GM19023 (cell line): ENCODE results near the gene SLC24A5.

Experiments used
- ATAC-seq: cut with Tn5 transposase; IDR thresholded peaks from one replicate; pipeline ENCODE4 v1.9.1; 2021; ENCODE audit warnings: mild to moderate bottlenecking, moderate library complexity; ENCODE audit not compliant: unreplicated experiment

SLC24A5 gene

GRCh38 chr15:48185529-48185928 is 64.7 kb downstream of the SLC24A5 start:
- no peak for ATAC-seq

GRCh38 chr15:48186271-48186670 is 65.5 kb downstream of the SLC24A5 start:
- ATAC-seq = no peak

- ATAC-seq = no peak
Measured at GRCh38 chr15:48190932-48191573, 70.3 kb downstream of the SLC24A5 start.

GRCh38 chr15:48191574-48192225 is 70.9 kb downstream of the SLC24A5 start, which contains the start of gene CTXN2:
CTXN2 (plus strand) TSS chr15:48191665; CDS start chr15:48201301, 9,636 bp downstream.
- no peak for ATAC-seq
